ENCODE data around the gene AMH. TPM values are rescaled to one million over a fixed set of nuclear protein-coding genes. Genes with fewer than 3 reads are reported as not detected.

Gene AMH
- total RNA-seq, 6 donors from 2014 or later: 1.1 to 6.3 (median 3.2) TPM

DNA sequence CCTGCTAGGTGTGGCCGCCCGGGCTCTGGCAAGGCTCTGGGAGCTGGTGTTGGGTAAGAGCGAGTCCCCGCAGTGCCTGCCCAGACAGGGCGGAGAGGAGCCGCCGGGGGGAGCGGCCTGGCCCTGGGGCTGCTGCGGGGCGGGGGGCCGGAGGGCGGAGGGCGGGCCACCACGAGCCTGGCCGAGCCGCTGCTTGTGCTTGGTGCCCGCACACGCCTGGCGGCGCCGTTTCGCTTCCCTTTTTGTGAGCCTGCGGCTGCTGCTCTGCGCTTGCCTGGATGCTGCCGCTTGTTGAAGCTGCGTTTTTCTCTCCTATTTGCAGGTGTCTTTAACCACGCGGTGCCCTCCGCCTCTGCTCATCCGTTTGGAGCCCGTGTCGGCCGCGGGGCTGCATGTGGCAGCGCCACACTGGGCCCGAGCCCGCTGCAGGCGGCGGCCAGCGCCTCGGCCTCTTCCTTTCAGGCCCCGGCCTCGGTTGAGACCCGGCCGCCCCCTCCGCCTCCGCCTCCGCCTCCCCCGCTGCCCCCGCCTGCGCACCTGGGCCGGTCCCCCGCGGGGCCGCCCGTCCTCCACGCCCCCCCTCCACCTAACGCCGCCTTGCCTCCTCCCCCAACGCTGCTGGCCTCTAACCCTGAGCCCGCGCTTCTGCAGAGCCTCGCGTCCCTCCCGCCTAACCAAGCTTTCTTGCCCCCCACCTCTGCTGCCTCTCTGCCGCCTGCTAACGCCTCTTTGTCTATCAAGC is 21.5 kb upstream of the AMH start:
- Histone ChIP-seq H3K9me3 (no peaks in the 10 kb centered on the region), H3K4me1 (no peaks in the 10 kb centered on the region), H3K27ac (no peak overlapping the region), H3K27me3 (no peaks in the 10 kb centered on the region), H3K36me3 (peaks cover 34 to 100% (median 92%) of the 10 kb centered on the region in 4 donors), H3K4me3 (no peak overlapping the region)
- WGBS, 2 donors: 96% methylated on average over 48 to 50 of the region's 67 CpGs
- ATAC-seq (ENCODE audit: low FRiP score in 2 of 2): no peak
- no peak for TF ChIP-seq POLR2A (IDR thresholded peaks at IDR 0.05)
- no peak for TF ChIP-seq POLR2AphosphoS5 (IDR thresholded peaks at IDR 0.05)
- TF ChIP-seq, protein P1, sequence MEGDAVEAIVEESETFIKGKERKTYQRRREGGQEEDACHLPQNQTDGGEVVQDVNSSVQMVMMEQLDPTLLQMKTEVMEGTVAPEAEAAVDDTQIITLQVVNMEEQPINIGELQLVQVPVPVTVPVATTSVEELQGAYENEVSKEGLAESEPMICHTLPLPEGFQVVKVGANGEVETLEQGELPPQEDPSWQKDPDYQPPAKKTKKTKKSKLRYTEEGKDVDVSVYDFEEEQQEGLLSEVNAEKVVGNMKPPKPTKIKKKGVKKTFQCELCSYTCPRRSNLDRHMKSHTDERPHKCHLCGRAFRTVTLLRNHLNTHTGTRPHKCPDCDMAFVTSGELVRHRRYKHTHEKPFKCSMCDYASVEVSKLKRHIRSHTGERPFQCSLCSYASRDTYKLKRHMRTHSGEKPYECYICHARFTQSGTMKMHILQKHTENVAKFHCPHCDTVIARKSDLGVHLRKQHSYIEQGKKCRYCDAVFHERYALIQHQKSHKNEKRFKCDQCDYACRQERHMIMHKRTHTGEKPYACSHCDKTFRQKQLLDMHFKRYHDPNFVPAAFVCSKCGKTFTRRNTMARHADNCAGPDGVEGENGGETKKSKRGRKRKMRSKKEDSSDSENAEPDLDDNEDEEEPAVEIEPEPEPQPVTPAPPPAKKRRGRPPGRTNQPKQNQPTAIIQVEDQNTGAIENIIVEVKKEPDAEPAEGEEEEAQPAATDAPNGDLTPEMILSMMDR (IDR thresholded peaks at IDR 0.05): no peak
- no peak for TF ChIP-seq EP300 (IDR thresholded peaks at IDR 0.05)
- peak in 1 of 2 donors; percentile 88 for DNase-seq

DNA sequence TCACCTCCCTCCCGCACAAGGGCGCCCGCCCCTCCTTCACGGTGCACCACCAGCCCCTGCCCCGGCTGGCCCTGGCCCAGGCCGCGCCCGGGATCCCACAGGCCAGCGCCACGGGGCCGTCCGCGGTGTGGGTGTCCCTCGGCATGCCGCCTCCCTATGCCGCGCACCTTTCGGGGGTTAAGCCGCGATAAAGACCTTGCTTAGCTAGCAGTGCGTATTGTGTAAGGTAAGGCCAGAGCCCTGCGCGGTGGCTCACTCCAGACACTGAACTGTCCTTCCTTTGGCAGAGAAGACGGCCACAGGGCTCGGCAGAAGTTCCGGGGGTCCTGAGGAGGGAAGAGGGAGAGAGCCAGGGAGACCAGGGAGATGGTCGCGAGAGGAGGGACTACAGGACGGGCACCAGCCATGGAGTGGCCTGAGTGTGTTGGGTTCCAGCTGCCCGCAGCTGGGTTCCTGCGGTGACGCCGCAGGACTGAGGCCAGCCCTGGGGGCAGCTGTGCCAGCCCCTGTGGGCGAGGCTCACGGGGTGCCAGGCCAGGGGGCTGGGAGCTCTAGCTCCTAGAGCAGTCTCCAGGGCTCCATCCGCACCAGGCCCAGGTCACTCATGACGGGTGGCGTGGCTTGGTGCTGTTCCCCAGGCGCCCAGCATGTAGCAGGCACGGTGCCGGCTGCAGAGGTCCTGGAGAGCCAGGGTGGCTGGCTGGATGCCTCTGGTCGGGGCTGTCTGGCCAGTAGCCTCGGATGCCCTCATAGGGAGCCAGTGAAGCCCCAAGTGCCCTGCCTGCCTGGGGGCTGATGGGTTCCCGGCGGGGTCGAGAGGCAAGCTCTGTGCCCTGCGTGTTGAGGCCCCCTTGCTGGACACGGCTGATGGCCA is 20.7 kb upstream of the AMH start:
- Histone ChIP-seq H3K36me3 (peaks cover 35 to 98% (median 92%) of the 10 kb centered on the region in 4 donors), H3K4me1 (peaks cover 0 to 4% (median 0%) of the 10 kb centered on the region in 4 donors), H3K4me3 (no peak overlapping the region), H3K9me3 (no peaks in the 10 kb centered on the region), H3K27me3 (no peaks in the 10 kb centered on the region), H3K27ac (no peak overlapping the region)
- 93 to 96% methylated on average over 33 to 35 of the region's 48 CpGs for WGBS, 2 donors
- DNase-seq (peak in 1 of 2 donors; percentile 82), ATAC-seq (ENCODE audit: low FRiP score in 2 of 2) (no peak)
- TF ChIP-seq POLR2AphosphoS5 (IDR thresholded peaks at IDR 0.05): no peak
- TF ChIP-seq, protein P1 (IDR thresholded peaks at IDR 0.05): no peak
- TF ChIP-seq EP300 (IDR thresholded peaks at IDR 0.05): no peak
- TF ChIP-seq POLR2A (IDR thresholded peaks at IDR 0.05): no peak

DNA sequence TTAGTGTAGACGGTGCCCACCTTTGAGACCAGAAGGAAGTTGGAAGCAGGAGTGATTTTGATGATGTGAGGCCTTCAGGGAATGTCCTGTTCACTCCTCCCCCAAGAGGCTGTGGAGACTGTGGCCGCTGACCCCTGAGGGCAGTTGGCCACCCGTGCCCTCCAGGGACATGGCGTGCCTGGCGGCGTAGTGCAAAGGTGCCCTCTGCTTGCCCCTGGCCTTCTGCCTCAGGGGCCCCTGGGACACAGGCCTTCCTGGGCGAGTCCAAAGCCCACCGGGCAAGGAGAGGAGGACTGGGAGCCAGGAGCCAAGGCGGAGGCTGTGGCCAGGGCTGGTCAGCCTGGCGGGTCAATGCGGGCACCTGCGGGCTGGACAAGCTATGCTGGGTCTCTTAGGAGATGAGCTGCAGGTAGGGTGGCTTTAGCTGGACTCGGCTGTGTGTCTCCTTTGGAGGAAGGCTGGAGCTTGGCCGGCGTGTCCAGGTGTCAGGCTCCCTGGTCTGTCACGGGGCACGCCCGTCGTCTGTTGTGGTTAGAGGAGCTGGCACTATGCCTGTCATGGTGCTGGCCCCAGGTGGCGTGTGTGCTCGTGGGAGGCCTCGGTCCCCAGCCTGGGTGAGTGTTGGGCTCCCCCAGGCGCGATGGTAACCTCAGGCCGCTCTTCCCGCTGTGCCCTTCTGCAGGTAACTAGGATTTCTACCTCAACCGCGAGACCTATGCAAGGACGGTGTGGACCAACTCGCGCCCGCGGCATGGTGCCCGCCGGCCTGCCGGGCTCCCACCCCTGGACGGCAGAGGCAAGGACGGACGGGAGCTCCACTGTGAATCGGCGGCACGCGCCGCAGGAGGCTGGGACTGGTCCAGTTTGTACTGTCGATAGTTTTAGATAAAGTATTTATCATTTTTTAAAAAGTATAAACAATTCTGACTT is 19.8 kb upstream of the AMH start:
- H3K27ac ChIP-seq: no peak overlapping the region
- peaks cover 30 to 96% (median 86%) of the 10 kb centered on the region in 4 donors for H3K36me3 ChIP-seq
- peak in 1 of 2 donors; percentile 86 for DNase-seq
- WGBS, 2 donors: 92 to 96% methylated on average over 32 to 35 of the region's 45 CpGs
- no peak for ATAC-seq (ENCODE audit: low FRiP score in 2 of 2)
- no peak overlapping the region for H3K4me3 ChIP-seq
- no peaks in the 10 kb centered on the region for H3K27me3 ChIP-seq
- TF ChIP-seq, protein P1 (IDR thresholded peaks at IDR 0.05): no peak
- TF ChIP-seq EP300 (IDR thresholded peaks at IDR 0.05) (no peak), POLR2AphosphoS5 (IDR thresholded peaks at IDR 0.05) (no peak), POLR2A (IDR thresholded peaks at IDR 0.05) (no peak)
- H3K4me1 ChIP-seq: peaks cover 3 to 14% (median 4%) of the 10 kb centered on the region in 4 donors
- H3K9me3 ChIP-seq: no peaks in the 10 kb centered on the region

DNA sequence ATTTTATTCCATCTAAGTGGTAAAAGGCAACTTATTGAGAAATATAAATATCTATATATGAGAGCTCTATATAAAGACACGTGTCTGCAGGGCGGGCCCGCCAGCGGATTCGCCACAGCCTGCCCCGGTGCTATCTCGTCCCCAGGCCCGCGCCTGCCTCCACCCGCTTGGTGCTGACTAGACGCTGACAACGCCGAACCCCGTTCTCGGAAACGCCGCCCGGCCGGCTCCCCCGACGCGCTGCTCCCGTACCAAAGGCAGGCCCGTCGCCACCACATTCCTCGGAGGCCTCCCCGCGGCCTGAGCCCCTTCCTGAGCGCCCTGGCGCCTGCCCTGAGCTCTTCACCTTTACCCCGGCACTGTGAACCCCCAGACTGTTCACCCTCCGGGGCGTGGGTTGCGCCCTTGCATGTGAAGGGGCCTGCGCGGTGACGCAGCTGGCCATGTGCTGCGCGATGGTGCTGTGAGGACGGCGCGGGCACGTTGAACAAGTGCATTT is 19.0 kb upstream of the AMH start:
- peak in 1 of 2 donors; percentile 86 for DNase-seq
- peaks cover 10 to 21% (median 11%) of the 10 kb centered on the region in 4 donors for H3K4me1 ChIP-seq
- TF ChIP-seq POLR2AphosphoS5 (IDR thresholded peaks at IDR 0.05) (no peak), POLR2A (IDR thresholded peaks at IDR 0.05) (no peak), EP300 (IDR thresholded peaks at IDR 0.05) (no peak)
- TF ChIP-seq, protein P1 (IDR thresholded peaks at IDR 0.05): no peak

More for the DNA sequence above, 19.0 kb upstream of the AMH start:
- no peak overlapping the region for H3K4me3 ChIP-seq
- H3K36me3 ChIP-seq: peaks cover 29 to 89% (median 79%) of the 10 kb centered on the region in 4 donors
- no peak overlapping the region for H3K27ac ChIP-seq
- H3K9me3 ChIP-seq: no peaks in the 10 kb centered on the region
- 94 to 96% methylated on average over 42 to 43 of the region's 43 CpGs for WGBS, 2 donors
- ATAC-seq (ENCODE audit: low FRiP score in 2 of 2): no peak
- H3K27me3 ChIP-seq: no peaks in the 10 kb centered on the region

All from upper lobe of left lung (tissue), 6 donors.